Progenitor cell of endocrine pancreas (in vitro differentiated cells): ENCODE measurements around the gene U2AF1L4. TPM values are rescaled to one million over a fixed set of nuclear protein-coding genes. Genes with fewer than 3 reads are reported as not detected.
A peak's percentile ranks its signal among the peaks of the same experiment; 100 is the strongest.

Experiments
- DNase-seq: peaks from one replicate; pipeline ENCODE4 v3.0.0; 2021; ENCODE audit warnings: low spot score; ENCODE audit not compliant: unreplicated experiment
- H3K27ac Mint-ChIP-seq: 2 replicates; pipeline ENCODE4 v1.8.0; 2021; ENCODE audit warnings: mild to moderate bottlenecking, moderate library complexity, mixed read lengths
- H3K27me3 Mint-ChIP-seq: 2 replicates; pipeline ENCODE4 v1.8.0; 2021; ENCODE audit warnings: mixed read lengths
- H3K36me3 Mint-ChIP-seq: 2 replicates; pipeline ENCODE4 v1.8.0; 2022; ENCODE audit warnings: mixed read lengths; ENCODE audit not compliant: insufficient read depth
- H3K4me1 Mint-ChIP-seq: 2 replicates; pipeline ENCODE4 v1.8.0; 2021; ENCODE audit warnings: low read depth, mixed read lengths
- H3K4me3 Mint-ChIP-seq: 2 replicates; pipeline ENCODE4 v1.8.0; 2021; ENCODE audit warnings: low read depth, mild to moderate bottlenecking, moderate library complexity, mixed read lengths
- H3K9me3 Mint-ChIP-seq: 2 replicates; pipeline ENCODE4 v1.8.0; 2021; ENCODE audit warnings: low read depth, mixed read lengths
- CTCF ChIP-seq: fragments of 200-600 bp; sonication (generic); IDR thresholded peaks from one replicate; pipeline ENCODE4 v1.5.0; 2021; ENCODE audit warnings: antibody characterized with exemption, mild to moderate bottlenecking; ENCODE audit not compliant: unreplicated experiment
- total RNA-seq: library from RNA; stranded (reverse); gene quantifications from 2 replicates; pipeline ENCODE4 v1.2.1, GENCODE V29; 2021

The U2AF1L4 gene
- total RNA-seq, 1 donor from 2014 or later: 37.4 TPM

DNA sequence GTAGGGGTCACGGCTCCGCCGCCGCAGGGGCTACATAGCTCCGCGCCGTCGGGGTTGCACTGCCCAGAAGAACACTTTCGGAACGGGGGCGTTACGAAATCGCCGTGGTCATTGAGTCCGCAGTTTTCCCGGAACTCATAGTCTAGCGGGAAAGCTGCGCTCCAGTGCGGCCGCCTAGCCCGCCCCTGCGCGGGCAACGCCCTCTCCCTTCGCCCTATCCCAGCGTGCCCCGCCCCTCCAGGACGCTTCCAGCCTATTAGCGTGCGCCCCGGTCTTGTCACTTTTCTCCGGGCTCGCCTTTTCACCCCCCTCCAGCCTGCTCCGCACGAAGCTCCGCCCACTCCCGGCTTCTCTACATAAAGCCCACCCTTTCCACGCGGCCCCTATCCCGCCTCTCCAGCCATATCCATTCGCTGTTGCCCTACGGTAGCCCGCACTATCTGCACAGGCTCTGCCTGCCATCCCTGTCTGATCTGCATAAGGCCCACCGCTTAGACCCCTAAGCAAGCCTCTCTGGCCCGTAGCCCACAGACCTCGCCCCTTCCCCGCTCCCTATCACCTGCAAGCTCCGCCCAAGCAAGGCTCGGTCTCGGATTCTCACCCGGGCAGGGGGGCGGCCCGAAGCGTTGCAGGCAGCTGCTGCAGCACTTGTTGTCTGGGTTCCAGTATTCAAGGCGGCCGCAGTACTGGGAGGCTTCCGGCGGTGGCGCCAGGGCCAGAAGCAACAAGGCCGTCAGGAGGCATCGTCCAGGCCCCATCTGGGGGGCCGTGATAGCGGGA is 4.6 kb downstream of the U2AF1L4 start:
- DNase-seq: peak; percentile 94
- Mint-ChIP-seq H3K4me1 (peaks cover 9% of the 10 kb centered on the region), H3K27me3 (no peaks in the 10 kb centered on the region), H3K4me3 (peak overlapping the region; percentile 76), H3K9me3 (no peaks in the 10 kb centered on the region), H3K27ac (peak overlapping the region; percentile 98), H3K36me3 (peaks cover 9% of the 10 kb centered on the region)
- peak; percentile 52 for TF ChIP-seq CTCF

- H3K9me3 Mint-ChIP-seq: no peaks in the 10 kb centered on the region
- no peak for TF ChIP-seq CTCF
- DNase-seq: no peak
- H3K27ac Mint-ChIP-seq: no peak overlapping the region
- H3K4me3 Mint-ChIP-seq: peak overlapping the region; percentile 76
- H3K4me1 Mint-ChIP-seq: peaks cover 7% of the 10 kb centered on the region
- H3K36me3 Mint-ChIP-seq: peaks cover 10% of the 10 kb centered on the region
- H3K27me3 Mint-ChIP-seq: no peaks in the 10 kb centered on the region
These were observed 5.2 kb downstream of the U2AF1L4 start for GRCh38 chr19:35740108-35740422.

DNA sequence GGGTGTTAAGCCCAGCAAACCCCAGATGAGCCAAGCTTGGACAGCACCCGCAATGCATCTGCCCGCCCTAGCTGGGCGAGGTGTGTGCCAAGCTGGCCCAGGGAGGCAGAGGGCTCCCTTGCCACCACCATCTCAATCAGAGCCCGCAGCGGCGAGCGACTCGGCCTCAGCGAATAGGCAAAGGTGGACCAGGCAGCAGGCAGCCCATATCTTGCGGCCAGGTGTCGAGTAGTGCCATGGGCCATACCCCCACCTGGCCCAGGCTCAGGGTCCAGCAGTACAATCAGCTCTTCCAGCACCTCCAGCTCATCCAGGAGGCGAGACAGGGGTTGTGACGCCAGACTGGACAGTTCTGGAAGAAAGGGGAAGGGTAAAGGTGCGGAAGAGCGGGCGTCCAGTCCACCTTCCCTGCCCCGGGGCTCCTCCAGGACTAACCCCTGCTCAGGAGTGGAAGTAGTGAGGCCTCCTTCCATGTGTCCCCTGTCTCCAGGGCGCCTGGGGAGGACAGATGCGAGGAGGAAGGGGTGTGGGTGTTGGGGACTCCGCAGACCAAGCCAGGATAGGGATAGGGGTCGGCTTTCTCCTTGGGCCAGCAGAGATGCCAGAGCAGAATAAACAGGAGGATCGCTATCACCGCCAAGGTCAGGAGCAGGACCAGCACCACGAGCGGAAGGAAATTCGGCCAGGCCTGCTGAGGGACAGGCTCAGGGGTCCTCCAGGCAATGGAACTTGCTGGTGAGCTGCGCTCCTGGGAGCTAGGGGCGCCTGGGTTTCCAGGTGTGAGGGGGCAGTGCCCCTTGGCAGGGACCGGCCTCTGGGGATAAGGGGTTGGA is 5.7 kb downstream of the U2AF1L4 start:
- Mint-ChIP-seq H3K27ac (peak overlapping the region; percentile 45), H3K36me3 (peaks cover 13% of the 10 kb centered on the region)

DNA sequence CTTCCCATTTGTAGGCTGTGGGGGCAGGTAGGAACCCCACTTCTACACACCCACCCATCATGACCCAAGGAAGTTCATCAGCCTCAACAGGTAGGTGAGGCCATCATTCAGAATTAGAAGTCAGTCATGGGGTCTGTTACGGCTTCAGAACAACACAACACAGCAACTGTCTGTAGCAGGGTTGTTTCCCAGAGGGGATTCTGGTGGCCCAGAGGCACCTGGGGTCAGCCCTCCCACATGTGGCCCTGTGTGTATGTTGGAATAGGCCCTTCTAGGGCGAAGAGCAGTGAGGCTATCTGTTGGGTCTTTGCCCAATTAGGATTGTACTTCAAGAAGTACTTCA is 6.4 kb downstream of the U2AF1L4 start:
- DNase-seq: no peak
- Mint-ChIP-seq H3K4me3 (no peak overlapping the region), H3K36me3 (peaks cover 18% of the 10 kb centered on the region), H3K27me3 (no peaks in the 10 kb centered on the region), H3K9me3 (no peaks in the 10 kb centered on the region), H3K27ac (no peak overlapping the region), H3K4me1 (peaks cover 3% of the 10 kb centered on the region)
- TF ChIP-seq CTCF: no peak

More for the DNA sequence above, 5.7 kb downstream of the U2AF1L4 start:
- H3K27me3 Mint-ChIP-seq: no peaks in the 10 kb centered on the region
- peaks cover 4% of the 10 kb centered on the region for H3K4me1 Mint-ChIP-seq
- no peak for DNase-seq
- H3K9me3 Mint-ChIP-seq: no peaks in the 10 kb centered on the region
- no peak for TF ChIP-seq CTCF
- peak overlapping the region; percentile 76 for H3K4me3 Mint-ChIP-seq

DNA sequence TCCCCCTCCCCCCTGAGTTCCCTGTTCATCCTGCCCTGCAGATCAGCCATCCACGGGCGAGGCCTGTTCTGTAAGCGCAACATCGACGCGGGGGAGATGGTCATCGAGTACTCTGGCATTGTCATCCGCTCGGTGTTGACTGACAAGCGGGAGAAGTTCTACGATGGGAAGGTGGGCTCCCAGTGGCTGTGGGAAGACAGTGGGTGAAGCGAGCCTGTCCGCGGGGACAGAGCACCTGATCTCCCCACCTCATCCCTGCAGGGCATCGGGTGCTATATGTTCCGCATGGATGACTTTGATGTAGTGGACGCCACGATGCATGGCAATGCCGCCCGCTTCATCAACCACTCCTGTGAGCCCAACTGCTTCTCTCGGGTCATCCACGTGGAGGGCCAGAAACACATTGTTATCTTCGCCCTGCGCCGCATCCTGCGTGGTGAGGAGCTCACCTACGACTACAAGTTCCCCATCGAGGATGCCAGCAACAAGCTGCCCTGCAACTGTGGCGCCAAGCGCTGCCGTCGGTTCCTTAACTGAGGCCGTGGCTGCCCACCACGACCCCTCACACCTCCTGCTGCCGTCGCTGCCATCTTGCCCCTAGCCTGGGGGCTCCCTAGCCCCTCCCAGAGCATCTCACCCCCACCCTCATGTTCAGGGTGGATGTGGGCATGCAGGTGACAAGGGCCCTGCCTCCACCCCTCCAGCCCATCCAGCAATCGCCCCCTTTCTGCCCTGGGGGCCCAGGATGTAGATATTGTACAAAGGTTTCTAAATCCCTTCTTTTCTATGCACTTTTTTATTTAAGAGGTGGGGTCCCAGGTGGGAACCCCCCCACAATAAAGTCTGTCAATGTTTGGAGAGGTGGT is 7.0 kb downstream of the U2AF1L4 start:
- no peak overlapping the region for H3K4me3 Mint-ChIP-seq
- peaks cover 3% of the 10 kb centered on the region for H3K4me1 Mint-ChIP-seq
- H3K27me3 Mint-ChIP-seq: no peaks in the 10 kb centered on the region
- H3K36me3 Mint-ChIP-seq: peaks cover 19% of the 10 kb centered on the region
- H3K9me3 Mint-ChIP-seq: no peaks in the 10 kb centered on the region
- TF ChIP-seq CTCF: no peak
- no peak for DNase-seq
- H3K27ac Mint-ChIP-seq: no peak overlapping the region
